NCI-H187 (cell line): ENCODE measurements around the gene MNT.

Experiments
- DNase-seq, 2 experiments: peaks; one replicate each; lab custom pipeline; 2025; lab: John Stamatoyannopoulos, UW

Gene MNT

DNA sequence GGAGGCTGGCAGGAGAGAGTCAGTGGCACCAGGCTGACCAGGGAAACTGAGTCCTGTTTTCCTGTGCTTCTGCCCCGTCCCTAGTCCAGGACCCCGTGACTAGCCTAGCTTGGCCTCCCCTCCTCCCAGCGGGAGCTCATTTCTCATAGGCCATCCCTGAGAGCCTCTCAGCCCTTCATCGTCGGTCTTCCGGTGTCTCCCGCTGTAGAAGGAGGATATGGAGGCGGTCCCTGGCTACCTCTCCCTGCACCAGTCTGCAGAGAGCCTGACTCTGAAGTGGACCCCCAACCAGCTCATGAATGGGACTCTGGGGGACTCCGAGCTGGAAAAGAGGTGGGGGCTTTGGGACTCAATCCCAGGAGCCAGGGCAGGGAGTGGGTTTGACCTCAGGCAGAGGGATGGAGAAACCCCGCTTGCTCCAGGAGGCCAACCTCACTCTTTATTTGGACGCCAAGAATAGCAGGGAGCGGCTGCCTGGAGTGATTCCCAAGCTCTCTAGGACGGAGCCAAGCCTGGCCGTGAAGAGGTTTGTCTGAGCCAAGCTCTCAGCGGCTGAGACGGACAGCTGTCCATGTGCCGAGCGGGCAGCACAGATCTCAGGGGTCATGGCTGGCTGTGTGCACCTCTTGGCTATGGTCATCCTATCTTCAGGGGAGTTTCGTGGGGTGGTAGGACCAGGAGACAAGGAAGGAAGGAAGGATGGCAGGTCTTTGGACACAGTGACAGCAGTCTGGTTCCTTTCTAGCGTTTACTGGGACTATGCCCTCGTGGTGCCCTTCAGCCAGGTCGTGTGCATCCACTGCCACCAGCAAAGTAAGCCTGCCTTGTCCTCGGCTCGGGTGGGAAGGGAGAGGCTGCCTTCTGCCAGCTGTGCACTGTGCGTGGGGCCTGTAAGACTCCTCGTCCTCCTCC, 36.8 kb downstream of the MNT start:
- no peak for DNase-seq

GRCh38 chr17:2363318-2363717, 37.5 kb downstream of the MNT start:
- no peak for DNase-seq

- DNase-seq, result no peak
These were observed 38.0 kb downstream of the MNT start for GRCh38 chr17:2362881-2363280.

- no peak for DNase-seq
These were observed 38.4 kb downstream of the MNT start for GRCh38 chr17:2362416-2362815.

GRCh38 chr17:2362016-2362415, 38.8 kb downstream of the MNT start:
- no peak for DNase-seq

DNA sequence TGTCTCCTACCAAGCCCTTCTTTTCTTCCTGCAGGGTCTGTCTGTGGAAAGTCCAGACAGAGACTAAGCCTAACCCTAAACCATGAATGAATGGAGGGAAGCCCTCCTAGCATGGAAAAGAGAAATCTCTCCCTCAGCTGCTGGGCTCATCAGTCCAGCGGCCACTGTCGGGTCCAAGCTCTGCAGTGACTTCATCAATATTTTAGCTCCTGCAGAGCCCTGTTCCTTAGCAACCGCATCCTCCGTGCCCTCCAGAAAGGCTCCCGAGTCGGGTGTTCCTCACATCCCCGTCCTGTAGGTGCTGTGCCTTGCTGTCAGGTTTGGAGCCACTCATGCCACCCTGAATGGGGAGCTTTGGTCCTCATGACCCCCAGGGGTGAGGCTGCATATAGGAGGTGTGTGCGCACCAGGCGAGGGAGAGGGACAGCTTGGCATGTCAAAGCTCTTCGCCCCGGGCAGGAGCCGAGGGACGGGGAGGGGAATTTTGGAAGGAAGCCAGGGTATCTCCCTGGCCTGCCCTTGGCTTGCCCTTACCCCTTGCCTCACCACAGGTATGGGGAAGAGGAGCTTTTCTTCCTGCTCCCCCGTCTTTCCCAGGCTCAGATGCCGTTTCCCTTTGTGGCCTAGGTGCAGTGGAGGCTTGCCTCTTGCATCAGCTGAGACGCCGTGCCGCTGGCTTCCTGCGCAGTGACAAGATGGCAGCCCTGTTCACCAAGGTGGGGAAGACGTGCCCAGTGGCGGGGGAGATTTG, 39.7 kb downstream of the MNT start:
- DNase-seq, result no peak

GRCh38 chr17:2357931-2358434, 42.9 kb downstream of the MNT start:
- no peak for DNase-seq

DNA sequence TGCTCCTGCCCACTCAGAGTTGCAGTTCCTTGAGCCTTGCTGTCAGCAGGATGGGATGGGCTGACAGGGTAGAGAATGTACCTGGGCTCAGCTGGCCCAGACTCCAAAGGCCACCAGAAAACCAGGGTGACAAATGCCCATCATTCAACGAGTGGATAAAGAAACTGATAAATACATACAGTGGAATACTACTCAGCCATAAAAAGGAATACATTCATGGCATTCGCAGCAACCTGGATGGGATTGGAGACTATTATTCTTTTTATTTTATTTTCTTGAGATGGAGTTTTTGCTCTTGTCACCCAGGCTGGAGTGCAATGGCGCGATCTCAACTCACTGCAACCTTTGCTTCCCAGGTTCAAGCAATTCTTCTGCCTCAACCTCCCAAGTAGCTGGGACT, 43.6 kb downstream of the MNT start:
- no peak for DNase-seq

DNA sequence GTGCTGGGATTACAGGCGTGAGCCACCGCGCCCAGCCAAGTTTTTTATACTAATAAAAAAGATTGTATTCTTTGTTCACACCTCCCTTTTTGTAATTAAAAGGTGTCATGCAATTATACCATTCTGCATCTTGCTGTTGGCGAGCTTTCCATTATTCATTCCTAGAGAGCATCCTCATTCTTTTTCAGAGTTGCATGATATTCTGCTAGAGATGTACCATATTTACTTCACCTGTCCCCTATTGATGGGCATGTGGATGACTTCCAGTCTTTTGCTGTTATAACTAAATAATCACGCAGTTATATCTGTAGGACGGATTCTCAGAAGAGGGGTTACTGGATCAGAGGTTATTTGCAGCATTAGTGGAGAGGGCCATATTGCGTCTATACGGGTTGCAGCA, 46.5 kb downstream of the MNT start:
- no peak for DNase-seq

DNA sequence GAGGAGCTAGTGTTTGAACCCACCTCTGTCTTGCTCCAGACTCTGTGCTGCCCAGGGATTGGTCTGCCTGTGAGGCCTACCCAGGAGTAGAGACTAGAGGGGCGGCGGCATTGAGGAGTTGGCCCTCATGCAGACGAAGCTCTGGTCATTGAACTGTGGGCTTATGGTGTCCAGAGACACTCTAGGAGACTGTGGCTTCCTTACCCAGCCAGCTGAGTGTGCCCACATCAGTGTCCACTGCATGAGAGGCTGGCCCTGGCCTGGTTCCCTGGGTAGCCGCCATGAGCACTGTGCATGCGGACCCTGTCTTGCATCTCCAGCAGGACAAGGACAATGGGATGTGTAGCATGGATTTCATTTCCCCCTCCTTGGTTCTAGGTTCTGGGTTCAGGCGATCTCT, 49.6 kb downstream of the MNT start:
- DNase-seq, result no peak

DNA sequence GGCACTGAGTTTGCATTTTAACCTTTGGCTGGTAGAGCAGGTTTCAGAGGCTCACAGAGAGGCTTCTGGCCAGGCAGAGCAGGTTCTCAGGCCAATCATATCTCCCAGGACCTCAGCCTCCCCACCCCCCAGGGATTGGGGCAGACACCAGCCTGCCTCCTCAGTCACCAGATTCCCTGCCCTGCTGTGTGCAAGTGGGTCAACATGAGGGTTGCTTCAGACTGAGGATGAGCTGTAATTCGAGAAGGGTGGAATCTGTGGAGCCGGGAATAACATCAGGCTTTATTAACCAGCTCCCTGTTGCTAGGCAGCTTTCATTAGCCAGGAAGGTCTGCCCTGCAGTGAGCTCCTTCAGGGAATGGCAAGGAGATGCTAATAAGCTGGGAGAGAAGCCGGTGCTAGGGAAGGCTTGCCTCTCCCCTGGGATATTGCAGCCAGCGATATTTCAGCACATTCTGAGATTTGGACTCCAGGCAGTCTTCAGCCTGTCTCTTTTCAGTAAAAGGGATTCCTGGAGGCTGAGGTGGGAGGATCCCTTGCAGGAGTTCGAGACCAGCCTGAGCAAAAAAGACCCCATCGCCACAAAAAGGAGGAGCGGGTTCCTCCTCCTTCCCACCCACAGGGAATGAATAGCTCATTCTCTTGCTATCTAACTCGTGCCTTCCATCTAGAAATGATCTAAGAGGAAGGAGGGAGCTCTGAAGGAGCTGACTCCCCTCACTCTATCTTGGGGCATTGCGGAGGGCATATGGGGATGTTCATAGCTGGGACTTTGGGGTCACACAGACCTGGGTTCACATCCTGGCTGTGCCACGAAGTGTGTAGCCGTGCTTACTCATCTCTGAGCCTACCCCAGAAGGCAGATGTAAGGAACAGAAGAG, 52.8 kb downstream of the MNT start:
- DNase-seq, result peak; percentile 17 to 79

DNA sequence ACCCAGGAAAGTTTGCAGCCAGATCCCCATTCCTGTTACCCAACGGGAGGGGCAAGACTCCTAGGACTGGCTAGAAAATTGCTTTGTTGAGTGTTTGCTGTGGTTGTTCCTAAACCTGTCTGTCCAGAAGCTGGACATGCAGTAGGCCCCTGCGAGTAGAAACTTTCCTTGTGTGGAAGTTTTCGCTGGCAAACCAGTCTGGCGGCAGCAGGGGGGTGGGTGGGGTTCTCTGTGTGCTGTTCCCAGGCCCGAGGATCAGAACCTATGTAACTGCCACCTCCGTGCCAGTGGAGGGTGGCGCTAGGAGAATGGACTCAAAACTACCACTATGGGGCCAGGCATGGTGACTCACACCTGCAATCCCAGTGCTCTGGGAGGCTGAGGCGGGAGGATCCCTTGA, 54.4 kb downstream of the MNT start:
- no peak for DNase-seq

DNA sequence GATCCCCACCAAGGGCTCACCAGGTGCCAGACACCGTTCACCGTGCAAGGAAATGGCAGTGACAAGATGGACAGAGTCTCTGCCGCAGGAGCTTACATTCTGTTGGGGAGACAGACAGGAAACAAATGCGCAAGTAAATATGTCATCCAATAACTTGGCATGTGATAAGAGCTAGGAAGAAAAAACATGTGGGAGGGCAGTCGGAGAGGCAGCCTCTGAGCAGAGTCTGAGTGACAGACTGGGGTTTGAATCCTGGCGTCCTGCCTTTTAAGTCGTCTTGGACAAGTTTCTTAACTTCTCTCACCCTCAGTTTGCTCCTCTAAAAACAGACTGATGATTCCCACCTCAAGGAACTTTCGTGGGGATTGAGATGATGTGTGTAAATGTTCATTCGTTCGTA, 56.3 kb downstream of the MNT start:
- no peak for DNase-seq

DNA sequence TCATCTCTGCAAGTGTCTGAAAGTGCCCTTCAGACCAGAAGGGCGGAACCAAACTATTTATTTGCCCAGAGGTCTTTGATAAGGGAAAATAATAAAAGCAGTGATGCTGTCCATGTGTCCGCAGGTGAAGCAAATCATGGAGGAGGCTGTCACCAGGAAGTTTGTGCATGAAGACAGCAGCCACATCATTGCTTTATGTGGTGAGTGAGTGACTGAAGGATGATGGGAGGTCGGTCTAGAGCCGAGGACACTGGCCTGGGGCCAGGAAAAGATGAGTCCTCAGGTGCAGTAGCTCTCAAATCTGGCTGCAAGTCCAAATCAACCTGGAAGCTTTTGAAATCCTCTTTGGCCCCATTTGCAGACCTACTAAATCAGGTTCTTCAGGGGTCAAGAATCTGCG, 57.4 kb downstream of the MNT start:
- DNase-seq, result no peak

GRCh38 chr17:2338315-2338657, 62.6 kb downstream of the MNT start:
- no peak for DNase-seq

DNA sequence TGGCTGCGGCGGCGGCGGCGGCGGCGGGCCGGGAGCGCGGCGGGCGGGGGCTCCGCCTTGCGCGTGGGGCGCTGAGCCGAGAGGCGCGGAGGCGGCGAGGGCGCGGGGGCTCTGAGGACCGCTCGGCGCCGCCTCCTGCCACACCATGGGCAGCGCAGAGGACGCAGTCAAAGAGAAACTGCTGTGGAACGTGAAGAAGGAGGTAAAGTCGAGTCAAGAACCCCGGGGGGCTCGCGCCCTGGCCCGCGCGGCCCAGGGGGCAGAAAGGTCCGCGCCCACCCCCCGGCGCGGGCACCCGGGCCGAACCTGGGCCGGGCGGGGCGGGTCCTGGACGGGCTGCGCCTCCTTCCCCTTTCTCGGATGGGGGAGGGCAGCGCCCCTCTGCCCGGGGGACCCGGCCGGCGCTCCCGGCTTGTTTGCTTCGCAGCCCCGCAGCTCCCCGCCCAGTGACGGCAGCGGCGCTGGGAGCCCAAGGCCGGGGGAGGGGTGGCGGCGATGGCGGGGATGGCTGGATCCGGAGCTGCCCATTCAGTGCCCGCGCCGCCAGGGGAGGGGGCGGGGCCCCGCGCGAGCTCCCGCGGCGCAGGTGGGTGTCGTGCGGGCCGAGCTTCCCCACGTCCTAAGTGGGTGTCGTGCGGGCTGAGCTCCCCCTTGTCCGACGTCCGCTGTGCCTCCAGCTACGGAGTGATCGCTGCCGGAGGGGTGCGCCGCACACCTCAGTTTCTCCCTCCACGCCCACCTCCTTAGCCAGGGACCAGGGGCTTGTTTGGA, 63.1 kb downstream of the MNT start:
- DNase-seq, result no peak

- DNase-seq, result peak; percentile 12 to 20
These were observed 63.9 kb downstream of the MNT start, which contains the start of gene SGSM2 for GRCh38 chr17:2336852-2337543. TSS of gene SGSM2 (plus strand) at chr17:2337501. CDS start at chr17:2337689, 188 bp downstream.

- peak; percentile 27 to 70 for DNase-seq
These were observed 64.5 kb downstream of the MNT start, which contains the start of gene TSR1 for GRCh38 chr17:2336215-2336851. TSS of gene TSR1 (minus strand) at chr17:2336457. CDS start at chr17:2336427, 30 bp downstream.

- no peak for DNase-seq
These were observed 65.1 kb downstream of the MNT start for GRCh38 chr17:2335726-2336214.
